HG03469 (cell line): ENCODE measurements around the gene CIAPIN1.

ENCODE experiments used
- ATAC-seq: cut with Tn5 transposase; IDR thresholded peaks from one replicate; pipeline ENCODE4 v1.9.1; 2021; ENCODE audit warnings: mild to moderate bottlenecking, moderate library complexity, moderate number of reproducible peaks; ENCODE audit not compliant: unreplicated experiment

The CIAPIN1 gene

DNA sequence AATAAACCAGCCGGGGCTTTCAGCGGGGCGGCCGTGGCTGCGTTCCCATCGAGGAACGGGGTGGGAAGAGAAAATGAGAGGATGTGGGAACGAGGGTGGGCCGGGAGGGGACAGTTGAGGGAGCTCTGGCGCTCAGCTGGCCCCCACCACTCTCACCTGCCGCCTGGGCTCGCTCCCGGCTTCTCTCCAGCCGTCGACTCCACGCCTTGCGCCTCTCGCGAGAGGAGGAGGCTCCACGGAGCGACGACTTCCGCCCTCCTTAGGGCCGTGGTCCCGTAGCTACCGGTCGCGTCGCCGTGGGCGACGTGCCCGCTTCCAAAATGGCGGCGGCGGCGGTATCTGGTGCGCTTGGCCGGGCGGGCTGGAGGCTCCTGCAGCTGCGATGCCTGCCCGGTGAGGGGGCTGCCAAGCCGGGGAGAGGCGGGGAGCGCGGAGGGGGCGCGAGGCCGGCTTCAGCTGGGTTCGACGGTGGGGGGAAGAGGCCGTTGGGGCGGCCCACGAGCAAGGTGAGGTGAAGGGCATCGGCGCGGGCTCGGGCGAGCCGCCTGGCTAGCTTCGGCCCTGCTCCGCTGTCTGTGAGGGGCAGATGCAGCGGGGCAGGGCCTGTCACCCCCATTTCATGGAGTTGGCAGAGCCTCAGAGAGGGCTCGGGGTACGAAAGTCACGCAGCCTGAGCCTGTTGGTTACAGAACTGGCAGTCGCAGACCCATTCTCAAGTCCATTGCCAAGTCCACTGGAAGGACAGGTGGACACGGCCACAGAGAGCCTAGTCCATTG is at the start of gene CIAPIN1, which contains the start of gene COQ9:
Gene CIAPIN1, minus strand, starts transcription at position 200 of the 777 bp plus-strand sequence. CDS start 6,457 bp downstream, outside the sequence.
Gene COQ9, plus strand, starts transcription at position 294 of the 777 bp plus-strand sequence. Its CDS starts 27 bp downstream, at position 321.
- peak; percentile 90 for ATAC-seq

DNA sequence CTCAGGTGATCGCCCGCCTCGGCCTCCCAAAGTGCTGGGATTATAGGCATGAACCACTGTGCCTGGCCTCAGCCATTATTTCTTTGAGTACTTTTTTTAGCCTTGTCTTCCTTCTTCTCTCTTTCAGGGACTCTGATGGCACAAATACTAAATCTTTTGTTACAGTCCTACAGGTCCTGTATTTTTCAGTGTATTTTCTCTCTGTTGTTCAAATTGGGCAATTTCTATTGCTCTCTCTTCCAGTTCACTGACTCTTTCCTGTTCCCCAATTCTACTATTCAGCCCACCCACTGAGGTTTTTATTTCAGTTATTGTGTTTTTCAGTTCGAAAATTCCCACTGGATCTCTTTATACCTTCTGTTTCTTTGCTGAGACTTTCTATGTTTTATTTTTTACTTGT is 46.6 kb upstream of the CIAPIN1 start:
- no peak for ATAC-seq

GRCh38 chr16:57489229-57489628 is 42.0 kb upstream of the CIAPIN1 start:
- ATAC-seq: no peak

GRCh38 chr16:57486858-57487834 is 40.0 kb upstream of the CIAPIN1 start:
- ATAC-seq: no peak

GRCh38 chr16:57485916-57486857 is 39.0 kb upstream of the CIAPIN1 start, which contains the start of gene DOK4:
DOK4 (minus strand) TSS chr16:57486493; CDS start chr16:57479507, 6,986 bp downstream.
- peak; percentile 52 for ATAC-seq

DNA sequence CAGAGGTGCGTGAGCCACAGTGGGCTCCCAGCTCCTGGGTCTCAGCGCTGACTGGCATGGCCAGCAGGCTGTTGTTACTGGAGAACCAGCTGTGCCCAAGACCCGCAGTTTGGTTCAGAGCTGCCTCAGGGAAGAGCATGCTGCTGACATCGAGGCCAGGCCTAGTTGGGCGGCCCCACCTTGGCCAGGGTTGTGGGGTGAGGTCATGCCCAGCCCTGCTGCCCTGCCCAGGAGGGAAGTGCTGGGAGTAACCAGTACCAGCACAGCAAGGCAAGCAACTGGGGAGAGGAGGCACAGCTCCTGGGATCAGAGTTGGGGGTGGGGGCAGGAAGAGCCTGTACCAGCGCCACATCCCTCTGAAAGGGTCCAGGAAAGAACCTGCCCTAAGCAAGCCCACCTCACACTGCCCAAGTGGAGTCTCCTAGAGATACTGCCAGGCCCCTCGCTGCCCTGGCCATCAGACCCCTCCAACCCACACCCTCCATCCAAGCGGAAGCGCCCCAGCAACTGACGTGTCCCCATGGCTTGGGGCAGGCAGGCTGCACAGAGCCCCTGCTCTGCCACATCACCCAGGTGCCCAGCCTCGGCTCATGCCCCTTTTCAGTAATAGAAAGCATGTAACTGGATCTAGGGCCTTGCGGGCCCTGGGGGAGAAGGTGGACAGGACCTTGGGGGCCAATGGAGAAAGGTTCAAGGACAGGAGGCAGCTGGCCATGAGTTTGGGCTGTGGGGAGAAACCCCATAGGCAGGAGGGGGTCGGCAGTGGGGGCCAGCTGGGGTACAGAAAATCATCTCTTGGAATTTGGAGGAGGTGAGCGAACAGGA is 38.1 kb upstream of the CIAPIN1 start:
- ATAC-seq: no peak

GRCh38 chr16:57484515-57485005 is 37.4 kb upstream of the CIAPIN1 start:
- no peak for ATAC-seq

GRCh38 chr16:57483725-57484514 is 36.7 kb upstream of the CIAPIN1 start:
- no peak for ATAC-seq

- no peak for ATAC-seq
Observed at GRCh38 chr16:57482845-57483545, 35.8 kb upstream of the CIAPIN1 start.

GRCh38 chr16:57481421-57481820 is 34.2 kb upstream of the CIAPIN1 start:
- ATAC-seq: no peak

DNA sequence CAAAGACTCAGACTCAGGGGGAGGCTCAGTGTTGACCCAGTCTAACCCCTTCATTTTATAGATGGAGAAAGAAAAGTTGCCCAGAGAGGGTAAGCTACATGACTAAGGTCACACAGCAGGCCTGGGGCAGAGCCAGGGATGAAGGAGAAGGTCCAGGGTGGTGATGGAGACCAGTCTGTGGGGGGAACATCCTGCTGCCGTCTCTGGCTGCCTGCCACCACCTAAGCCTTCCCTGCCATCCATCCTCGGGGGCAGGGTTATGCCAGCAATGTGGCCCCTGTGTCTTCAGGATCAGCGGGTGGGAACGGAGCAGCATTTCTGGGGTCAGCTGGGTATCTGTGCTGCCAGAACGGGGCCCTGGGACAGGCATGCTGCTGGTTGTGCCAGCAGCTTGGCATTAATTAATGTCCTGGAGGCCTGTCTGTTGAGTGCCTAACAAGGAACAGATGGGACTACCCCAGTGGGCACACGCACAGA is 33.6 kb upstream of the CIAPIN1 start:
- ATAC-seq: no peak

GRCh38 chr16:57479976-57480753 is 33.0 kb upstream of the CIAPIN1 start:
- no peak for ATAC-seq

DNA sequence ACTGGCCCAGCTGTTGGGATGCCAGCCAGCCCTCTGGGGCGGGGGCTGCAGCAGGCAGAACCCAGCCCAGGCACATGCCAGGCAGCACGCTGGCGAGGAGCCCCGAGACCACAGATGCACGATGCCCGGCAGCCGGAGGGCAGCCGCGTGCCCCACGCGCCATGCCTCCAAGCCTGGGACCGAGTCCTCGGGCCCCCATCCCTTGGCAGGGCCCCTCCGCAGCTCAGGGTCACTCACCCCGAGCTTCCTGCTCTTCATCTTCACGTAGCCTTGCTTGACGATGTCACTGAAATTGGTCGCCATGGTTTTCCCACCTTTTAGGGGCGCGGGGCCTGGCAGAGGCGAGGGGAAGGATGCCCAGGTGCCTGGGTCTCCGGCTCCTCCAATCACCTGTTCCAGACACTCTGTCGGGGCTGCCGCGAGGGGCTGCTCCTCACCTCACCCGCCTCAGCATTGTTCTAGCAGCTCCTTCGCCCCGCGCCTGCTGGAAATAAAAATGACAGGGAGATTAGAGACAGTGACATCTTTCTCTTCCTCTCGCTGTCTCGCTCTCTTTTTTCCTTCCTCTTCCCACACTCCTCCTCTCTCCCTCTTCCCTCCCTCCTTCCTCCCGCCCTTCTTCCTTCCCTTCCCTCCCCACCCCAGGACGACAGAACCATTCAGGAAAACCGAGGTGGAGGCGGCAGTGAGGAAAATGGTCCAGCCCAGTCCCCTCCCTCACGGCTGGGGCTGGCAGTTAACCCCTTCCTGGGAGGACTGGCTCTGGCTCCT is 32.2 kb upstream of the CIAPIN1 start:
- ATAC-seq: no peak

DNA sequence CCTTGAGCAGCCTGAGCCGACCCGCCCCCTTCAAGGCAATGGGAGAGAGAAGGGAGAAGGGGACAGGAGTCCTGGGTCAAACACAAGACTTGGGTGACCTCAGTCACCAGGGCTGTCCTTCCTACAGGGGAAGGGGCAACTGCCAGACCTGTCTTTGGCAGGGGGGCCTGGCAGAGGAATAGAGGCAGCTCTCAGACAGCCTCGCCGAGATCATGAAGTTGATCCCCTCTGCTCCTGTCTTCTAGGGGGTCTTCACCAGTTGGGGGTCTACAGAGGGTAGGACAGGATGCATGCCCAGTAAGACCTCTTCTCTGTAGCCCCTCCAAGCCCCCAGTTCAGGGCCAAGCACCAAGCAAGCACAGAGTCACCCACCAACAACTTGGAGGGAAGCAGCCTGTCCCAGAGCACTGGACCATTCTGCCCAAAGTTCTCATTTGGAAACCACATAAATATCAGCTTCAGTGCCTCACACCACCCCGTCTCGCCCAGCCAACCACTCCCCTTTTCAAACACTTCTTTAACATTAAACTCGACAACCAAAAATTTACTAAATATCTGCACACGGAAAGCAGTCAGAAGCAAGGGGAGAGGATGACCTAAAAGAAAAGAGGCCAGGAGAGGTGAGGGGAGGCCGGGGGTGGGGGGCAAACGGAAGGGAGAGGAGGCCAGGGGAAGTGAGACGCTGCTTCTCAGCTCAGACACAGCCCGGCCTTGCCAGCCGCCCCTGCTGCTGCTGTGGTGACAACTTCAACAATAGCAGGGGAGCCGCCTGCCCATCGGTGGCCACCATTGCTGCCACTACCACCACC is 31.4 kb upstream of the CIAPIN1 start:
- no peak for ATAC-seq

GRCh38 chr16:57477531-57478202 is 30.5 kb upstream of the CIAPIN1 start:
- no peak for ATAC-seq
